Pulmonary artery endothelial cell (primary cell): ENCODE data around the gene FRMD6. TPM values are rescaled to one million over a fixed set of nuclear protein-coding genes. Genes with fewer than 3 reads are reported as not detected.

Experiments
- DNase-seq: peaks from one replicate; pipeline ENCODE4 v3.0.0-alpha.2; 2011; ENCODE audit warnings: low read depth, low spot score
- total RNA-seq: library from RNA; depleted of rRNA; stranded (reverse); fragments of >200 nt; gene quantifications from 2 replicates; pipeline ENCODE4 v1.2.3, GENCODE V29; 2014

Gene FRMD6
- total RNA-seq = 192 and 200 TPM in 2 replicates

DNA sequence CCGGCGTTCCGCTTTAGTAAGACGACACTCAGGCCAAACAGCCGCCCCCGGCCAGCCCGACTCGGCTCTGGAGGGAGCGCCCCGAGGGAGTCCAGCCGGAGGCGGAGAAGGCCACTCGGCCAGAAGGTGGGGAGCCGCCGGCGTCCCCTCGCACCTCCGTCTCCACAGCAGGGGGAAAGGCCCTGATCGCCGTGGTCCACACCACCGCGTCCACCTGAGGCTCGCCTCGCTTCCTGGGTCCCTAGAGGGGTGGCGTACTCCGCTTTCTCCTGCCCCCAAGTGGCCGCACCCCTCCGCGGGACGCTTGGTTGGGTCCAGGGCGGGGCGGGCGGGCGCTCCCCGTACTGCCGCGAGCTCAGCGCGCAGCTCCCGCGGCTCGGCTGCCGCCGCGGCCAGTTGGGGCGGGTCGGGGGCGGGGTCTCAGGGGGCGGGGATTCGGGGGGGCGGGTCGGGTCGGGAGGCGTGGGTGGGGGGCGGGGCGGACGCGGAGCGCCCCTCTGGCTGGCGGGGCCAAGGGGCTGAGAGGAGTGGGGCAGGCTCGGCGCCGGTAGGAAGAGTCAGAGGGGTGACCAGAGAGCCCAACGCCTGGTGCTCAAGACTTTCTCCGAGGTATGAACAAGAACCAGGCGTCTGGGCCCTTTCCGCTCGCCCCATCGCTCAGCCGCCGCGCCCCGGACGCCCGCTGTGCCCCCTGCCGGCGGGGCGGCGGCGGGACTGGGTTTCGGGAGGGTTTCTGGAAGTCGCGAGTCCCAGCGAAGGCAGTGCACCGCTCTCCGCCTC lies at the start of gene FRMD6:
TSS of gene FRMD6 (plus strand) at position 523 of the 780 bp plus-strand sequence. CDS start 37,927 bp downstream, outside the sequence.
- DNase-seq = peak; percentile 30

GRCh38 chr14:51602310-51602709 lies 49.4 kb upstream of the FRMD6 start:
- DNase-seq = no peak

DNA sequence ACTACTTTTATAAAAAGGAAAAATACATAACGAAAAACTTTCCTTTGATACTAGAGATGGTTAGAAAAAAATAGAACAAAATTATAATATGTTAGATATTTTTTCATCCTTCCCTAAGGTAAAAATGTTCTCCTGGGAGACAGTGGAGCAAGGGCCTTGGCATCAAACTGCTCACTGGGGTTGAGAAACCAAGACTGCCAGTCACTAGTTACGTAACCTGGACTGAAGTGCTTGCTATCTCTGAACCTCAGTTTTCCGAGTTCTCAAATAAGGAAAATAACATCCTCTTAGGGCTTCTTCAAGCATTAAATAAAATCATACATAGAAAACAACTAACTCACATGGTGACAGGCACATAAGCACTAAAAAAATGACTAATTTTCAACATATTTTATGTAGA lies 48.2 kb upstream of the FRMD6 start:
- no peak for DNase-seq

GRCh38 chr14:51604073-51604472 lies 47.6 kb upstream of the FRMD6 start:
- no peak for DNase-seq

GRCh38 chr14:51605575-51605974 lies 46.1 kb upstream of the FRMD6 start:
- no peak for DNase-seq

- no peak for DNase-seq
Measured at GRCh38 chr14:51607711-51608110, 44.0 kb upstream of the FRMD6 start.

- DNase-seq = no peak
Measured at GRCh38 chr14:51609251-51609954, 42.3 kb upstream of the FRMD6 start.

DNA sequence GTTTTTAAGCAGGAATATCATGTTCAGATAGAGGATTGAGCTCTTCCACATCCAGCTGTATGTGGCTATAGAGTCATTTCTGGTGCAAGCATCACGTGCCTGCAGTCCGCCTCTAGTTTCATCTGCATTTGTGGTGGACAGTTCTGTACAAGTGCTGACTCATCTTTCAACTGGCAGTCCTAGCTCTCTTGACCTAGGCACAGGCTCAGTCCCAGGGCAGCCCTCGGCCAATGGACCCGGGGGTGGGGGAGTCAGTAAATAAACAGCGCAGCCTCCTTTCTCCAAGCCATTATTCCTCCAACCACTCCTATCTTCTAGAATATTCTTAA lies 41.8 kb upstream of the FRMD6 start:
- DNase-seq = no peak

- DNase-seq = no peak
Measured at GRCh38 chr14:51610771-51611170, 40.9 kb upstream of the FRMD6 start.

DNA sequence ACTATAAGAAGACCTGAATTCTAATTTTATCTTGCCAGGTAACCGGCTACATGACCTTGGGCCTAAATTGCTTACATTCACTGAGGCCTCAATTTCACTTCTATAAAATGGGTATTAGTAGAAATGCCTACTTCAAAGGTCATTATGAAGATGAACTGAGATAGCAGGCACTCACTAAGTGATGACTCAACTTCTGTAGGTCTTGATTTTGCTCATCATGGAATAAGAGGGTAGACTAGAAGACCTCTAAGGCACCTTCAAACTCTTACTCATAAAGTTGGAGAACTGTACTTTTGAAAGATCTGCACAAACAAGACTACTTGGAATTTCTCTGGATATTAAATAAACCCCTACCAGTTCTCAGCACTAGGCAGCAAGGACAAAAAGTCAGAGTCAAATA lies 39.3 kb upstream of the FRMD6 start:
- DNase-seq = no peak

DNA sequence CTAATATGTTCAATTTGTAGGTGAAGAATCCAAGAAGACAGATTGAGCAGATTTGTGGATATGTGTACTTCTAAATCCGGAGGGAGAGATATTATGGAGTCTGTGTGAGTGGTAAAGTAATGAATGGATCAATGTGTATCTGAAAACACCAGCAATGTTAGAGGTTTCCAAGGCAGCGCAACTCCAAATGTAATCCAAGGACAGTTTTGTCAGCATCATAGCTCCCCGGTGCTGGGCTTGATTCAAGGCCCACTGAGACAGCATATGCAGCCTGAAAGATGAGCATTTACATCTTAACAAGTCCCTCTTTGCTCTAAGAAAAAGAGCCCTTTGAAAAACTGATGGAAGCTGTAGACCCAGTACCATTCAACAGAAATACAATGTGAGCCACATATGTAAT lies 38.3 kb upstream of the FRMD6 start:
- DNase-seq = no peak

DNA sequence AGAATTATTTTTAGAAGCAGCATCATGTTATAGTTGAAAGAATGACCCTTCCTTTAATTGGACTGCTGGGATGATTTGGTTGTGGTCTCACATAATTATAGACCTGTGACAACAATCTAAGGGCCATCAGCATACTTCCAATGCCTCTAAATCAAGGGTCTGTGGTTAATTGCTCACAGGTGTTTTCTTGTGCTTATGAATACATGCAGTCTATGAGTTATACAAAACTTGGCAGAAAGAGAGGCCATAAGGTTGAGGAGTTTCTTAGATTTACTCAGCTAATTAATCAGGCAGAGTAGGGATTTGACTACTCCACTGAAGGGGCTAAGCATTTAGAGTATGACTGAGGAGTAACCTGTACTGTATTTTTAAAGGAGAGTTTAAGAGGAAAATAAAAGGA lies 37.0 kb upstream of the FRMD6 start:
- DNase-seq = no peak

DNA sequence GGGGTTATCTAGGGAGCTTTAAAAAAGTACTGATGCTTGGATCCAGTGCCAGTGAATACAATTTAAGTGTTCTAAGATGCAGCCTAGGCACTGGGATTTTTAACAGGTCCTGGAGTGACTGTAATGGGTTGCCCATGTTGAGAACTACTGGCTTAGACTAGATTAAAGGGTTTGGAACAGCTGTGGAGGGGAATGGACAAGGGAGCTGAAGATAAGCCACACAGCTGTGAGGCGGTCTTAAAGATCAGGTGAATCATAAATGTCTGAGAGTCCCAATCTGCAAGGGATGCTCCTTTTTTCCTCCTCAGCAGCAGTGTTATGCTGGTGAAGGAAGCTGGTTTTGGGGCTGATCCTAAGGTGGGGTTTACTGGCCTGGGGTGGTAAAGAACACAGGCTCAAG lies 35.5 kb upstream of the FRMD6 start:
- no peak for DNase-seq

DNA sequence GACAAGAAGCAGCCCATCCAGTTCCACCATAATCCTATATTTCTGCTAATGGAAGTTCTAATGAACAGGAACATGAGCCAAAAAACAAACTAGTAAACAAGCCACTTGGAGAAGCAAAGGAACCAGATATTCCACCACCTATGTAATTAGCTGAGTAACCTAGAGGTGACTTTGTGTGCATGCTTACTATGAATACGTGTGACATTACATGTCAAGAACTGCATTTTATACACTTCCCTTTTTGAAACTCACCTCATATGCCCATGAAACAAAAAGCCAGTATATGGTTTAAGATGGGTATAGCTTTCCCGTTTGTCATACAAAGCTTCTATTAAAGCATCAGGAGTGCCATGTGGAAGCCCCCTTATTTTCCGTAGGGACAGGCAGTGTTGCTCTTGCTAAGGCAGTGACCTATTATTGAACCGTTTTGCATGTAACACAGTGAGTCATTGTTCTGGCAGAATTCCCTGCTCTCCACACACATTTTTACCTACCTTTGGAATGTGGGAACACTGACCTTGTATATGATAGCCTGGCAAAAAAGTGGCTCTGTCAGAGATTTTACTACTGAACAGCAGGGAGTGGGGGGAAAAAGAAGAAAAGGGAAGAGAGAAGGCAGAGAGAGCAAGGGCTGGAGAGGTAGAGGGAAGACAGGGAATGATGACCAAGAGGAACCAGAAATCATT lies 34.8 kb upstream of the FRMD6 start:
- DNase-seq = peak; percentile 87

DNA sequence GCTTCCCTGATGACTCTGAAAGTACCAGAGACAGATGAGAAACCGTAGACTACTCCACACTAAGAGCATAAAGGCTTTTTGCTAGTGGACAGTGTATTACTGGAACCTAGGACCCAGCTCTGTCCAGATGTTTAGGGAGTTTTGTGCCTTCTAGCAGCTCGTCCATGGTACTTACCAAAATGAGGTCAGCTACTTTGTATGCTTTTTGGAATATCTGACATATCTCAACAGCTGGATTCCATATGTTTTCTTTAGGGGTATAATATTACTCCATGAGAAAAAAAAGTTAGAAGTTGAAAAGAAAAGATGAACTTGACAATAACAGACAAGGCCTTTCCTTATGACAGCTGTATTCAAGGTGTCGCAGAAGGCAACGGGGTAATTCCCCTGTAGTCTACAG lies 32.1 kb upstream of the FRMD6 start:
- DNase-seq = no peak

DNA sequence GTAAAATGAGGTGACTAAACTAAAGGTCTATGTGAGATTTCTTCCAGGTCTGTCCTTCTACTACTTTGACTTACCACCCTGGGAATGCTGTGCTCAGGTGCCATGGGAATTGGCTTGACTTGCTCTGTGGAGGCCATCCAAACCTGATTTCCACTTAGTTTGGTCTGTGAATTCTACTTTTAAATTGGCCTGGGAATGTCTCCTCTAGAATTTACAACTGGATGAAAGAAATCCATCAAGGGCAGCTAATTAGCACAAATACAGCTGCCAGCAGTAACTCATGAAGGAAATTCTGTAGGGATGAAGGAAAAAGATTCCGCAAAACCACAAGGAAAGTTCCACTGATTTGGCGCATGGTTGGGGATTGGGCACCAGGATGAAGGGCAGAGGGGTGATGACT lies 31.7 kb upstream of the FRMD6 start:
- DNase-seq = no peak

DNA sequence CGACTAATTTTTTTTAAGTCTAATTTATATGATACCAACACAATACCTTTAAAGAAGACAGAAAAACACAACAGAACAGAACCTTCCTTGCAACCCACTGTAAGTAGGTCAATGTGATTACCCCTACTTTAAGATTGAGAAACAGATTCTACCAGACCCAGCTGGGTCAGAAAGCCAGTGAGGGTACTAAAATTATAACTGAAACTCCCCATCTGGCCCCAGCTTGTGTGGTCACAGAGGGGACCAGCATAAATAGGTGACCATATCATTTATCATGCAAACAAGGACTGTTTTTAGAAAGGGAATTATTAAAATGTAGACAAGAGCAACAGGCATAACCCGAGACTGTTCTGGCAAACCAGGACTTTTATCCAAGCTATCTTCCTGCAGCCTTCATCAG lies 30.1 kb upstream of the FRMD6 start:
- DNase-seq = no peak

DNA sequence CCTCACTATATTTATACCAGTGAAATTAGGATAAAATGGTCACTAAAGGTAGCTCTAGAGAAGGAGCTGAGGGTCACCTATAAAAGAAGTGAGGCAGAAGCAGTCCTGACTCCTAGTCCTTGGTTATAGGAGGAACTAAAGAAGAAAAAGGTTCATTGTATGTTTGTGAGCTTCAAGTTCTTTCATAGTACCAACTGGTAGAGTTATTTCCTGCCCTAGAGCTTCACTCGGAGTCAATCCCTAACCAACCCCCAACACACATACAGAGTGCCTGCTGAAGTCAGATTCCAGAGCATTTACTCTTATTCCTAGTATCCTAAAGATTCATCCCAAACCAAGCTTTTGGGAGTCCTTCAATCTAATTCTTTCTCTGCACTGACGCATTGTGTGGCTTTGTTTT lies 29.3 kb upstream of the FRMD6 start:
- no peak for DNase-seq

- no peak for DNase-seq
Measured at GRCh38 chr14:51624955-51625569, 26.6 kb upstream of the FRMD6 start.

DNA sequence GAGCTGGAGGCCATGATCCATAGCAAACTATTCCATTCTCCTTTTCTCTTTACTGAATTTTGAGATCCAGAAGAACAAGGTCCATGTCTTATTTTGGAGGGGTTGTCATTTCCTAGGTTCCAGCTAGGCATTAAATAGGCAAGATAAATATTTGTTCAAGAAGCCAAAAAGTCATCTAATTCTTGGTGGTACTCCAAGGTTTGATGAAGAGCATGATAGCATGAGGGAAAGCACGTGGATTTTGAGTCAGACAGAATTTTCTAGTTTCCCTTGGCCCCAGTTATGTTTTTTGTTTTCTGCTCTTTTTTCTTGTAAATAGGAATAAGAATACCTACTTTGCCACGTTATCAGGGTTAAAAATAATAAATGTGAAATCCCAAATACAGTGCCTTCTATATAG lies 25.5 kb upstream of the FRMD6 start:
- no peak for DNase-seq

DNA sequence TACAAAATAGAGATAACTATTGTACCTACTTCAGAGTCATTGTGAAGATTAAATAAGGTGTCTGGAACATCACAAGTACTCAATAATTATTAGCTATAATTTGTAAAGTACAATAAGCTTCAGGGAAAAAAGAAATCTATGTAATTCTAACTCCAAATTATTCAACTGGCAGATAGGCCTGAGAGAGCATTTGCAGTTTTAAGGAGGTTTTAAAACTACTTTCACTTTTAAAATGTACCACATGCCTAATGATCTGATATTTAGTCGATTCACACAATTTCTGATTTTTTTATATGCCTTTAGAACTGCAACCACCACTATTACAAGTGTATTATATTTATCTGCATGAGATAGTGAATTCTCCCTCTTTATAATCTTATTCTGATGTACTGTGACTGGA lies 24.9 kb upstream of the FRMD6 start:
- DNase-seq = no peak

GRCh38 chr14:51627313-51627712 lies 24.4 kb upstream of the FRMD6 start:
- no peak for DNase-seq
